Mammary epithelial cell (primary cell): Measurements from ENCODE around the gene C2orf15.

ENCODE experiments used
- EZH2 ChIP-seq: IDR thresholded peaks from 2 replicates; pipeline ENCODE4 v1.6.1; 2012; ENCODE audit warnings: low read length, inconsistent platforms, borderline replicate concordance
- TF ChIP-seq, protein P1 (sequence below), 2 donors: IDR thresholded peaks in 1 of 2; conservative IDR thresholded peaks in 1 of 2; 2 replicates each; pipeline ENCODE4 v1.5.1; 2011 to 2012; ENCODE audit warnings: inconsistent platforms in 2 of 2, low read length in 2 of 2, mild to moderate bottlenecking in 2 of 2, control low read depth in 1 of 2, low read depth in 1 of 2; ENCODE audit not compliant: insufficient read depth in 1 of 2; ENCODE audit errors: extremely low read depth in 1 of 2

DNA sequence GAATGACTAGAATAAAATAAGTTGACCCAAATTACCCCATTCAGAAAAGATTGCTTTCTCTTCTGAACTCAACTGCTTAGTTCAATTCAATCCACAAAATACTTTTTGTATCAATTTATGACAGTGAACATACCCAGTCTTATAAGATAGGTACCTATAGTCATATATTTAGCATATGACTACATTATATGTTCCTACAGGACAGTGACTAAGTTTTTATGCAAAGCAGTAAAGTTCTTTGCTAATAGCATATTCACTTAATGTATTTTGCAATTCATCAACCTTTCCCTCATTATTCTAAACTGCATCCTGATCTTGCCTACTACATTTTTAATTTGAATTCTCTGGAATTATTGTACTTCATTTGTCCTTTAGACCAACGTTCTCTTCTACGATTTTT lies 30.3 kb upstream of the C2orf15 start:
- TF ChIP-seq, protein P1, sequence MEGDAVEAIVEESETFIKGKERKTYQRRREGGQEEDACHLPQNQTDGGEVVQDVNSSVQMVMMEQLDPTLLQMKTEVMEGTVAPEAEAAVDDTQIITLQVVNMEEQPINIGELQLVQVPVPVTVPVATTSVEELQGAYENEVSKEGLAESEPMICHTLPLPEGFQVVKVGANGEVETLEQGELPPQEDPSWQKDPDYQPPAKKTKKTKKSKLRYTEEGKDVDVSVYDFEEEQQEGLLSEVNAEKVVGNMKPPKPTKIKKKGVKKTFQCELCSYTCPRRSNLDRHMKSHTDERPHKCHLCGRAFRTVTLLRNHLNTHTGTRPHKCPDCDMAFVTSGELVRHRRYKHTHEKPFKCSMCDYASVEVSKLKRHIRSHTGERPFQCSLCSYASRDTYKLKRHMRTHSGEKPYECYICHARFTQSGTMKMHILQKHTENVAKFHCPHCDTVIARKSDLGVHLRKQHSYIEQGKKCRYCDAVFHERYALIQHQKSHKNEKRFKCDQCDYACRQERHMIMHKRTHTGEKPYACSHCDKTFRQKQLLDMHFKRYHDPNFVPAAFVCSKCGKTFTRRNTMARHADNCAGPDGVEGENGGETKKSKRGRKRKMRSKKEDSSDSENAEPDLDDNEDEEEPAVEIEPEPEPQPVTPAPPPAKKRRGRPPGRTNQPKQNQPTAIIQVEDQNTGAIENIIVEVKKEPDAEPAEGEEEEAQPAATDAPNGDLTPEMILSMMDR (conservative IDR thresholded peaks at IDR 0.05 in 1 of 2, IDR thresholded peaks at IDR 0.05 in 1 of 2; ENCODE audit: extremely low read depth in 1 of 2, insufficient read depth in 1 of 2, low read depth in 1 of 2, low read length in 2 of 2) = no peak
- no peak for TF ChIP-seq EZH2
